Keratinocyte (primary cell): Measurements from ENCODE around the gene DYTN.

Experiments
- EZH2 ChIP-seq: IDR thresholded peaks from one replicate; pipeline ENCODE4 v1.6.1; 2012; ENCODE audit warnings: inconsistent platforms, mild to moderate bottlenecking, low read length, moderate library complexity
- TF ChIP-seq, protein P1 (sequence below), 3 experiments: IDR thresholded peaks in 1 of 3; conservative IDR thresholded peaks in 1 of 3; optimal IDR thresholded peaks in 1 of 3; 2 replicates in 2 of 3; 3 replicates in 1 of 3; pipeline versions ENCODE3 to v1.5.1; 2011; ENCODE audit warnings: low read length in 3 of 3, mild to moderate bottlenecking in 3 of 3, moderate library complexity in 2 of 3, control low read depth in 1 of 3, inconsistent platforms in 1 of 3; ENCODE audit not compliant: insufficient read depth in 2 of 3; ENCODE audit errors: extremely low read depth in 1 of 3

DNA sequence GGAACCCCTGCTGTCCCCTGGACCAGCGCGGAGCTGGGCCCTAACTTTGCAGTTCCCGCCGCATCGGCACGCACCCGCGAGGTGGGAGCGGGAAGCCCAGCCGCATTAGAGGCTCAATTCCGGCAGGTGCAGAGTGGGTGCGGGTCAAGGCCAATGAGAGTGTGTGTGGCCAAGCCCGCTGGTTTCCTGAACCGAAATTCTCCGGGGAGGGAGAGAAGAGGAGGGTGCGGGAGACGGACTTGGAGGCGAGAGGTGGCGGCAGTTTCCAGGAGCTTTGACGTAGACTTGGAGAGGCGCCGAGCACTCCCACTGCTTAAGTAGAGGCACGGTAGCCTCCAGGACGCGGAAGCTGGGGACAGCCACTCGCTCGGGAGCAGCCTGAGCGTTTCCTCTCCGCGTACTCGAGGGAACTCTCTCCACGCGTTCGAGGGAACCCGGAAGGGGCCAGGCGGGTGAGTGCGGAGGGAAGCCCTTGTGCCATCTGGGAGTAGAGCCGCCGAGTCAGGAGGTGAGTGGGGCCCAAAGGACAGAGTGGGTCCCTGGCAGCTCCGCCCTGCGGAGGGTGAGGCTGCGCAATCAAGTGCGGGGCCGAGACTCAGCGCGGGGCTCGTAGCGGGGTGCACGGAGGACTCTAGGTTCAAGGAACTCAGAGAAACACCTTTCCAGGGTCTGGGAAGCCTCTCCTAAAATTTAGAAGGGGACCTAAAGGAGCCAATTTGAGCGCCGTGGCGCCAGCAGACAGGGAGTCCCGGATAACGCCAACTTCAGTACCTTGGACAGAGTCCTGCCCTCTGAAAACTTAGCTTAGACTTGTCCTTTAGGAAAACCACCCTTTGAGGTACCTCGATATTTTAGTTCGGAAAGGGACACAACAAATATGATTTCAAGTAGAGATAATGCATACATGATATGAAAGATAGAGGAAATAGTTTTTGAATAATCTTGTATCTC lies 75.8 kb downstream of the DYTN start, which contains the start of gene FAM237A:
- TF ChIP-seq, protein P1, sequence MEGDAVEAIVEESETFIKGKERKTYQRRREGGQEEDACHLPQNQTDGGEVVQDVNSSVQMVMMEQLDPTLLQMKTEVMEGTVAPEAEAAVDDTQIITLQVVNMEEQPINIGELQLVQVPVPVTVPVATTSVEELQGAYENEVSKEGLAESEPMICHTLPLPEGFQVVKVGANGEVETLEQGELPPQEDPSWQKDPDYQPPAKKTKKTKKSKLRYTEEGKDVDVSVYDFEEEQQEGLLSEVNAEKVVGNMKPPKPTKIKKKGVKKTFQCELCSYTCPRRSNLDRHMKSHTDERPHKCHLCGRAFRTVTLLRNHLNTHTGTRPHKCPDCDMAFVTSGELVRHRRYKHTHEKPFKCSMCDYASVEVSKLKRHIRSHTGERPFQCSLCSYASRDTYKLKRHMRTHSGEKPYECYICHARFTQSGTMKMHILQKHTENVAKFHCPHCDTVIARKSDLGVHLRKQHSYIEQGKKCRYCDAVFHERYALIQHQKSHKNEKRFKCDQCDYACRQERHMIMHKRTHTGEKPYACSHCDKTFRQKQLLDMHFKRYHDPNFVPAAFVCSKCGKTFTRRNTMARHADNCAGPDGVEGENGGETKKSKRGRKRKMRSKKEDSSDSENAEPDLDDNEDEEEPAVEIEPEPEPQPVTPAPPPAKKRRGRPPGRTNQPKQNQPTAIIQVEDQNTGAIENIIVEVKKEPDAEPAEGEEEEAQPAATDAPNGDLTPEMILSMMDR (optimal IDR thresholded peaks at IDR 0.05 in 1 of 3, IDR thresholded peaks at IDR 0.05 in 1 of 3, conservative IDR thresholded peaks at IDR 0.05 in 1 of 3; ENCODE audit: extremely low read depth in 1 of 3, insufficient read depth in 2 of 3, low read length in 3 of 3): no peak
- peak; percentile 92 for TF ChIP-seq EZH2
